Left hindlimb (tissue), 1 donor: ENCODE measurements around the gene CTDP1.
"Not testable (repeated sequence)": the region's sequence is repeated elsewhere in the genome, so short reads cannot be mapped to it uniquely, and the experiment has no call there.

Experiments used
- DNase-seq: peaks from one replicate; pipeline ENCODE4 v3.0.0-alpha.2; 2018

The CTDP1 gene

DNA sequence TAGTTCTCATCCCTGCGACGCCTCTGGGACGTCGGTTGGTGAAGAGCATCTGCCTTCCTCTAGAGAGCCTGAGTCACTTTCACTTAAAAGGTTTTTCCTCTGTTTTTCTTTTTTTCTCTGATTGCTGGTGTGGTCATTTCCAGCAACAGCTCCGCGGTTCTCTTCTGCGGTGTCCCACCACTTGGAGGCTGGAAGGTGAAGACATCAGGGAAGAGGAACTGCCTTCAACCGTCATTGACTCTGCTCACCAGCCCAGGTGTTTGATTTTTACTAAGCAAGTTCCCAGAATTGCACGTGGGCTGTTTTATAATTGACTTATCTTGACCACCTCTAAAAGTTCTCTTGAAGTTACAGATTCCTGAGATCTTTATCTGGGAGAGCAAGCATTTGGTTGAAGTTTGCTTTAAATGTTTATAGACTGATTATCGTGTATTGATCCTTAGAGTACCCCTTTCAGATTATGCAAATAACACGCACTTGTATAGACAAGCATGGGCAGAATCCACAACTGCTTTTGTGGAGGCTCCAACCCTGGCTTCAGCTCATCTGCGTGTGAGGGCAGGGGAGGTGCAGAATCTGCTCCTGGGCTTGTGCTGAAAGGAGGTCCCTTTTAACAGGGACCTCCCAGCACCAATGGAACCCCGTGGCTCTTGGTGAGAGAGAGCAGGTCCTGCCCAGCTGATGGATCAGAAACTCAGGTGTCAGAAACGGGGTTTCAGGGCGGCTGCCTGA lies 3.5 kb downstream of the CTDP1 start:
- DNase-seq, result no peak

DNA sequence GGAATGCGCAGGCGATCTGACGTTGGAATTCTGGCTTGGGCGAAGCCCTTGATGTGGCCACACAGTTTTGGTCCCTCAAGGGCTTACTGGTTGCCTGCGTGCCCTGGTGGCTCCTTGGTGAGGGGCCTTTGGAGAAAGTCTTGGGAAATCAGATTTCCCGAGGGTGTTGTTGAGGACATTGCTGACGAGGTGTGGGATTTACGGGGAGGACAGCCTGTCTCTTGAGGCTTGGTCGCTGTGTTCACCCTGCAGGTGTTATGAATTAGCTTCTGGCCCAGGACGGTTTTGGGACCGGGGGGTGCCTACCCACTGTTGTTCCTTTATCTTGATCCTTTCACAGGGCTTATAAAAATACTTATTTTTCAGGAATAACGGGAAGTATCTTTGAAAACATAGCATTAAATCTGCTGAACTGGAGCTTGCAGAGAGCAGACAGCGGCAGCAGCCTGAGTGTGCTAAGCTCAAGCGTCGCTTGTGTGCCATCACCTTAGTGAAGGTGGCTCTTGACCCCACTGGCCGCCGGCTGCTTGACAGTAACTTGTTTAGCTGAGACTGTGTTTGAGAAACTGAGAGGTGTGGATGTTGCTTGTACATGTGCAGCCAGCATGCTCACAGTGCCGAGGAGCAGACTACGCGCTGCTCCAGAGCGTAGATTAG lies 4.2 kb downstream of the CTDP1 start:
- DNase-seq, result no peak

DNA sequence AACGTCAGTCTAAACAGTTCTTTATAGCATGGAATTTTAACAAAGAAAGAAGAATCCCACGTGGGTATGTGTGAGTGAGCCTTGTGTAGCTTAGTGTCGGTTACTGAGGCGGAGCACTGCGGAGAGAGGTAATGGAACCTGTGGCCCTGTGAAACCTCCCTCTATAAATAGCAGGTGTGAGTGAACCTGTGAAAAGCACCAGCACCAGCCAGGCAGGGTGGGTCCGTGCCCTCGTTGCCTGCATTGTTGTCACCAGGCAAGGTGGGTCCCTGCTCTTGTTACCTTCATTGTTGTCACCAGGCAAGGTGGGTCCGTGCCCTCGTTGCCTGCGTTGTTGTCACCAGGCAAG lies 4.7 kb downstream of the CTDP1 start:
- DNase-seq, result no peak

DNA sequence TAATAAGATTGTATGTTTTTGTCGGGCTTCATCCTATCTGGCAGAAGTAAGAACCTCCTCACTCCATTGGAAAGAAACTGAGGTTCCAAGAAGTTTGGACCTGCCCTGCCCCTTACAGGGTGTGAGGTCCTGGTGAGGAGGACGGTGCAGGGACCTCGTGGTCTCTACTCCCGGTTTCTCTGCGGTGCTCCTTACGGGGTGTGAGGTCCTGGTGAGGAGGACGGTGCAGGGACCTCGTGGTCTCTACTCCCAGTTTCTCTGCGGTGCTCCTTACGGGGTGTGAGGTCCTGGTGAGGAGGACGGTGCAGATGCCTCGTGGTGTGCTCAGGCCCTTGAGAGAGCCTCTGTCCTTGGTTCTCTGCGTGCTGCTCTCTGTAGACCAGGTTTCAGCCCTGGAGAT lies 5.2 kb downstream of the CTDP1 start:
- no peak for DNase-seq

DNA sequence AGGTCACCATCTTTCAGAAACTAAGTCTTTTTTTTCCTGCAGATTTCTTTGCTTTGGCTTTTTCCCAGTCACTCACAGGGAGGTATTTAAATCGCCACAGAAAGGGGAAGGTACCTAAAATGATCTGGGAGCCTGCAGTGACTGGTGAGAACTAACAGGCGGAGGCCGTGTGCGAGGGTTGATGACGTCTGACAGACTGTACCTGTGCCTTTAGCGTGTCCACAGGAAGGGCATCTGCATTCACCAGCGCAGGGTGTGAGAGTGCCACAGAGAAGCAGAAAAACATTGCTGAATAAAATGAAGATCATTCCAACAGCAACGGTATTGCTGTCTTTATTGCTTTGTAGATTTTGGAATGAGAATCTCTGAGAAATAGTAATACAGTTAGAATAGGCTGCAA lies 5.7 kb downstream of the CTDP1 start:
- DNase-seq, result no peak

DNA sequence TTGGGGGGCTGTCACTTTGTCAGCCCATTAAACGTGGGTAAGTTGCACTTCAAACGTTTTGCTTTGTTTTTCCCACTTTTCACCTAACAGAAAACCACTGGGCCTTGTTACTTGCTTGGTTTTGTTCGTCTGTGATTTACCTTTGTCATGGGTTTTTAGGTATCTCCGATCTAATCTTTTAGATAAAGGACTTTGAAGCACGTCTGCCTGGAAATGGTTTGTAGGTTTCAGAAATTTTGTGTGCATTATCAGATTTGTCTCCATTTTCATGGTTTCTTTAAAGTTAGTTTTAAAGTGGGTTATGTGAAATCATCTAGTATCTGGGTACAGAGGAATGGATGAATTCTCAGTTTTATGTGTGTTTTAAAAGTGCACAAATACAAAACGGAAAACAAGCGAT lies 6.4 kb downstream of the CTDP1 start:
- no peak for DNase-seq

DNA sequence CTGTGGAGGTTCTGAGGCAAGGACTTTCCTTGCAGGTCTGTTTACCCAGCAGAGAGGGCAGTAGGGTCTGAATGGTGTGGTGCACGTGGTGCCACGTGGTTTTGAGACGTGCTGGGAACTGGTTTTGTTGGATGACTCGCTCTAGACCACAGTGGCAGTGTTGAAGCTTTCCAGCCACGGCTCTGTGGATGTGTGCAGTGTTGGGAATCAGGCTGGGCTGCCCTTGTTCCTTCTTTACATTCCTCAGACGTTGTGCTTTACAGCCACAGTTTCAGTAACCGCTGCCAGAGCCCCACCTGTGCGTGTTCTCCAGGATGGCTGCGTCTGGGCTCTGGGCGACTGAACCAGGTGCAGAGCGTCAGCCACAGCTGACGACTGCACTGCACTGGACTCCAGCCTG lies 8.2 kb downstream of the CTDP1 start:
- no peak for DNase-seq

DNA sequence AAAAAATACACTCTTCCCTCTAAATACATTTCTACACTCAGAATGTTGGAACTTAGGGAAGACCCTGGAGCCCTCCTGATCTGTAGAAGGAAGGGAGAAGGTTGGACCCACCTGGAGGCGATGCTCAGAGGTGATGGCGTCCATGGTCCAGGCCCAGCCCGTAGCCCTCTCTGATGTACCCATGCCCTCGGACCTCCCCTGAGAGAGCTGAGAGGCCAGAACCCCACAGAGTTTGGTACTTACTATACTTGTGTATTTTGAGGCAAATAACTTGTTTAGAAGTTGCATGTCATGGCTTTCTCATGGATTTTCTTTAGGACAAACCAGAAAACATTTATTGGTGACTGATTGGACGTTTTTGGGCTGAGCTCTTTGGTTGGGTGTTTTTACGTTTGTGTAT lies 10.5 kb downstream of the CTDP1 start:
- DNase-seq, result no peak

DNA sequence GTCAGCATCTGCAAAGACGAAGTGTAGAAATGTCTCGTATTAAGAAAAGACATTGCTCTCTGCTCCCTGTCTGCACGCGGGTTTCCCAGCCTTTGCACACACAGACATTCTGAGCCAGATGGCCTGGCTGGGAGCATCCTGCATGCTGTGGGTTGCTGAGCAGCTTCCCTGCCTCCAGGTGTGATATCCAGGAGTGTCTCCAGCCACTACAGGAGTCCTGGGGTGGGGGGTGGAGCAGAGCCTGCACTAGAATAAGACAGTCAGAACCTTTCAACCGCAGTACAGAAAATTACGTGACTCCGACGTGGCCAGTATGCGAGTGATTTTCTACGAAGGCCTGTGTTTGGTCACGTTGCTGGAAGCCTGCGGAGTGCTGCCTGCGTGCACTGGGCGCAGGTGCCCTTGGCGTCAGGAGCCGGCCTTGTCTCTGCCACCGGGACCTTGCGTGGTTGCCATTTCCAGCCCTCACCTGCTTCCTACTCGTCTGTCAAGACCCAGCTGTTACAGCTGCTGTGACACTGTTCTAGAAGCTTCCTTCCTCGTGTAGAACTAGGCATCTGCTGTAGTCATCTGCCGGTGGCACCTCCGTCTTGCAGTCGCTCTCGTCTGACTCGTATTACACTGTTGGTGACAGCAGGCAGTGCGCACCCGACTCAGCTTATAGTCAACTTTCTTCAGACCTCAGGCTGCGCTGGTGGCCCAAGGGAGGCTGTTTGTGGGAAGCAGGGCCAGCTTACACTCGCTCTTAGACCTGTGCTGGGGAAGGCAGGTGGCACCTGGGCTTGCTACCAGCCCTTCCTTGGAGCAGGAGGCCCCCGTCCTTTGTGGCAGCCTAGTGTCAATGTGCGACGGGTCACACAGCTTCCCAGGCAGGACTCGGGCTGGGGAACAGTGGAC lies 11.2 kb downstream of the CTDP1 start:
- no peak for DNase-seq

DNA sequence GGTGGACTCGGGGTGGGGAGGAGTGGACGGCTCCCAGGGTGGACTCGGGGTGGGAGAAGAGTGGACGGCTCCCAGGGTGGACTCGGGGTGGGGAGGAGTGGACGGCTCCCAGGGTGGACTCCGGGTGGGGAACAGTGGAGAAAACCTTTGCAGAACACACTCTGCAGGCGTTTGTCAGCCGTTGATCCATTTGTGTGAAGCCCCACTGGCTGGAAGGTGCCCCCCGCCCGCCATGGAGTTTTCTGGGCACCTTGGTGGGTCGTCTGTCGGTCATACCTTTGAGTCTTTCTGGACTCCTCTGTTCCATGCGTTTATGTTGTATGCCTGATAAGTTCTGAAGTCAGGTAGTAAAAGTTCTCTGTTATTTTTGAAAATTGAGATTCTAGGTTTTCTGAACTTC lies 12.5 kb downstream of the CTDP1 start:
- no peak for DNase-seq

DNA sequence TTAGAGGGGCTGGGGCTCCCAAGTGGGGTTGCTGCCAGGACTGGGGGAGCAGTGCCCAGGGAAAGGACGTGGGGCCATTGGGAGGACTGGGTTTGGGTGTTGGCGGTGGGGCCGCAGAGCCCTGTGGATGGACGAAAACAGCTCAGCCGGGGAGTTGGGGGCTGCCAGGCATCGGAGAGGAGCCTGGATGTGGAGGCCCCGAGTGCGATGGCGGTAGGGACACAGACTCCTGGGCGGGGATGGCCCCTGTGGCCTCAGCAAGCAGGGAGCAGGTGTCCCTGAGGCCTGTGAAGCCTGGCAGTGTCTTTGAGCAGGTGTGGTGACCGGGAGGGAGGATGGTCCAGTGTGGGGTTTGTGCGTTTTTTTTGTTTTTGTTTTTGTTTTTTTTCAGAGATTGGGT lies 13.3 kb downstream of the CTDP1 start:
- no peak for DNase-seq

DNA sequence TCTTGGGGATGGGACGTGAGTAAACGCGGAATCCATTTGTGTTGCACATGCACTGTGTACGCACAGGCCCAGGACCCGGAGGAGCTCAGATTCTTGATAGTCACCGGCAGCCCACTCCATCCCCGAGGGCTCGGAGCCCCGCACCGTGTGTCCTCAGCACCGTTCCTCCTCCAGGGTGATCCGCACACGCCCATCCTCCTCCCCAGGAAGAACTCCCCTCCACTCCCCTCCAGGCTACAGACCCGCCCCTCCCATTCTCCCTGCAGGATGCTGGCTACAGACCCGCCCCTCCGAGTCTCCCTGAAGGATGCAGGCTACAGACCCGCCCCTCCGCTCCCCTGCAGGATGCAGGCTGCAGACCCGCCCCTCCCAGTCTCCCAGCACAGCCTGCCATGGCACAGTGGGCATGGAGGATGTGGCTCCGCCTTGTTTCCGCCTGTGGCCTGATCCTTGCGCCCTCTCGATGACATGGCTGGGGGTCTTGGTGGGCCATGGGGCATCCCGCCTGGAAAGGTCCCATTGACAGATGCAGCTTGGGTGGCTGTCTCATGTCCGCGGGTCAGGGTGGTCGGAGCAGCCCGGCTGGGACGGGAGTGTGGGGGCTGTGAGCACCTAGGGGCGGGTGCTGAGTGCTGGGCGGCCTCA lies 14.1 kb downstream of the CTDP1 start:
- DNase-seq, result no peak

DNA sequence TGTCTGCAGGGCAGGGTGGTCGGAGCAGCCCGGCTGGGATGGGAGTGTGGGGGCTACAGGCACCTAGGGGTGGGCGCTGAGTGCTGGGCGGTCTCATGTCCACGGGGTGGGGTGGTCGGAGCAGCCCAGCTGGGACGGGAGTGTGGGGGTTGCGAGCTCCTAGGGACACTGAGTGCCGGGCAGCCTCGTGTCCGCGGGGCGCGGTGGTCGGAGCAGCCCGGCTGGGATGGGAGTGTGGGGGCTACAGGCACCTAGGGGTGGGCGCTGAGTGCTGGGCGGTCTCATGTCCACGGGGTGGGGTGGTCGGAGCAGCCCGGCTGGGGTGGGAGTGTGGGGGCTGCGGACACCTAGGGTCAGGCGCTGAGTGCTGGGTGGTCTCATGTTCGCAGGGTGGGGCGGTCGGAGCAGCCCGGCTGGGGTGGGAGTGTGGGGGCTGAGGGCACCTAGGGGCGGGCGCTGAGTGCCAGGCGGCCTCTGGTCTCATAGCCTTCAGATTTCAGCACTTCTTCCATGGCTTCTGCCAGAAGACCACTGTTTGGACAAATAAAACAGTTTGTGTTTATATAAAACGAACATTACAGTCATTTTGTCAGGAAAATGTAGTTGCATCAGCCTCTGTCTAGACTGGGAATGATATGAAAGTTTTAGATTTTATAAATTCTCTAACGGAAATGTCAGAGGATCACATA lies 14.7 kb downstream of the CTDP1 start:
- not testable (repeated sequence) for DNase-seq

DNA sequence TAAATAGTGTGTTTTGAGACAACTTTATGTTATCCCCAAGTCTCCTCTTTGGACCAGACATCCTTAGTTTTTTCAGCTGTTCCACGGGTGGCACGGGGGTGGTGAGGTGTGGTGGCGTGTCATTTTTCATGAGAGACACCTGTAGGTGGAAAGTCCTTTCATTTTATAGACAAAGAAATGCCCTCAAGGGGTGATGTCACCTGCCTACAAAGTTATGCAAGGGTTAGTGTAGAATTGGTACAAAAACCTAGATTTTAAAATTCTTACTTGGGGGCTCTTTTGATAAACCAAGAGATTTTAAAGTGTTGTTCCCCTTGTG lies 15.3 kb downstream of the CTDP1 start:
- no peak for DNase-seq

DNA sequence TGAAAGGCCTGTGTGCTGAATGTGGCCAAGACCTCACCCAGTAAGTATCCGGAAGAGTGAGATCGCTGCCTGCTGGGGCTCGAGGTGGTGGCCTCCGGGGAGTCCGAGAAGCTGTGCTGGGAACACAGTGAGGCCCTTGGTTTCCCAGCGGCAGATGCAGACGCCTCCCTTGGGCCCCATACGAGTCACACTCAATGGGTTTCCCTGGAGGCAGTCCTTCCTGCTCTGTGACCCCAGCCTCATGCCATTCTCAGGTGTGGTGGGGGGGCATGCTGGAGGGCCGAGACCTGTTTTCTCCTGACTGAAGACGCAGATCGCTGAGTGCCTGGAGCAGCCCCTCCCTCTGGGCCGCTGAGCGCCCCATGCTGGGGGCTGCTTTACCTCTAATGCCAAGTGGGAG lies 15.7 kb downstream of the CTDP1 start:
- DNase-seq, result no peak

DNA sequence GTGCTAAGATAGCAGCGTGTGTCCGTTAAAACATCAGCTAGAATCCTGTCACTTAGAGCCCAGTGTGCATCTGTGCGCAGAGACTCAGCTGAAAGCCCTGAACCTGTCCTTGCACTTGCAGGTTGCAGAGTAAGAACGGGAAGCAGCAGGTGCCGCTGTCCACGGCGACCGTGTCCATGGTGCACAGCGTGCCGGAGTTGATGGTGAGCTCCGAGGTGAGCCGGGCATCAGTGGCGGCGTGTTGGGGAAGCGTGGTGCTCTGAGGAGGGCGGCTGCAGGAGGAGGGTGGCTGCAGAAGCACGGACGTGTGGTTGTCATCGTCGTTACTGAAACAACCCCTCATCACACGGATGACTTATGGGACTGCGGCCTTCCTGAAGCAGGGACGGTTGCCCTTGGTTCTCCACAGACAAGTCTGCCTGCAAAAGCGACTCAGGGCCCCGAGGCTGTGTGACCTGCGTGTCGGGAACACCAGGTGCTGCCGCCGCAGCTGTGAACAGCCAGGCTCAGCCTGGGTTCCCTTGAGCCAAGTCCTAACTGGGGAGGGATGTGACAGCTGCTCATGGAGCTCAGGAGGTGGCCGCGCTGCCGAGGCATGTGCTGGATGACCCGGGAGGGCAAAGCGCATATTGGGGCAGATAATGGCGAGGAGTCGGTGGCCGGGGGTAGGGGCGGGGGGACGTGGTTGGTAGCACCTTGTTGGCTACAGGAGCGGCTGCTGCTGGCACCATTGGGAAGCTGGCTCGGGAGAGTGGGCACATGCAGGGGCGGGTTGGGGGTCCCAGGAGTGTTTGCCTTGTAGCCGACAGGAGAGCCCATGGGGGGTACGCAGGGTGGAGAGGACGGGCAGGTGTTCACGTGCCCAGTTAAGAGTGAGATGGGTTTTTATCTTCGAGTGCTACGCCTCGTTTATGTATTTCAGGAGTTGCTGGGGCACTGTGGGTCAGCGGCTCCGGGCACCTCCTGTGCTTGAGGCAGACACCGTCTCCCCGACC lies 16.6 kb downstream of the CTDP1 start:
- no peak for DNase-seq

DNA sequence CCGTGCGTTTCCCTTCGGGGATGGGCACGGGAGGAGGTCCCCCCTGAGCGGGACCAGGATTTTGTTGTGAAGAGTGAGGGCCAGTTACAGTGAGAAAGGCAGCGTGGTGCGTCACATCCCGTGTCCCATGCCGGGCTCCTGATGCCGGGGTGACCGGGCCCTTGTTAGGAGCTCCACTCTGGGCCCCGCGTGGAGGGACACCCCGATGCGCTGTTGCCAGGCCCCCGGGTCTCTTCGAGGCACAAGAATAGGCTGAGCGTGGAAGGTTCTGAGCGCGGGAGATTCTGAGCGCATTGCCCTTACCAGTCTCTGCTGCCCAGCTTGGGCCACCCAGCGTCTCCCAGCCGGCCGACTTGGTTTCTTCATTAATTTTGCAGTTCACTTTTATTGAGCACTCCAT lies 17.6 kb downstream of the CTDP1 start:
- DNase-seq, result no peak

DNA sequence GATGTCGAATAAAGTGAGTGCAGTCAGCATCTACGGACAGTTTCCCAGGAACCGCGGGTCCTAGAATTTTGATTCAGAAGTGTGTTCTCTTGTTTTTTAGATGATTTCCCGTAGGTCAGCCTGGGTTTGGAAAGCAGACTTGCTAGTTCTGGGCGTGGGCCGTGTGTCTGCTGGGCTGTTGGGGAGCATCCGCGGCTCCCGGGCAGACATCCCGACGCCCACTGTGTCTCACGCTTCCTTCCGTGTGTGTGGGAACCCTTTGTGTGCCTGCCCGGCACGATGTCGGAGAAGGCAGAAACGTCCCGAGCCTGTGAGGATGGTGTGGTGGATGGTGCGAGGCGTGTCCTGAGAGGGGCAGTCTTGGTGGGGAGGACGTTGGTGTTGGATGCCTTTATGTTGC lies 18.4 kb downstream of the CTDP1 start:
- DNase-seq, result no peak

DNA sequence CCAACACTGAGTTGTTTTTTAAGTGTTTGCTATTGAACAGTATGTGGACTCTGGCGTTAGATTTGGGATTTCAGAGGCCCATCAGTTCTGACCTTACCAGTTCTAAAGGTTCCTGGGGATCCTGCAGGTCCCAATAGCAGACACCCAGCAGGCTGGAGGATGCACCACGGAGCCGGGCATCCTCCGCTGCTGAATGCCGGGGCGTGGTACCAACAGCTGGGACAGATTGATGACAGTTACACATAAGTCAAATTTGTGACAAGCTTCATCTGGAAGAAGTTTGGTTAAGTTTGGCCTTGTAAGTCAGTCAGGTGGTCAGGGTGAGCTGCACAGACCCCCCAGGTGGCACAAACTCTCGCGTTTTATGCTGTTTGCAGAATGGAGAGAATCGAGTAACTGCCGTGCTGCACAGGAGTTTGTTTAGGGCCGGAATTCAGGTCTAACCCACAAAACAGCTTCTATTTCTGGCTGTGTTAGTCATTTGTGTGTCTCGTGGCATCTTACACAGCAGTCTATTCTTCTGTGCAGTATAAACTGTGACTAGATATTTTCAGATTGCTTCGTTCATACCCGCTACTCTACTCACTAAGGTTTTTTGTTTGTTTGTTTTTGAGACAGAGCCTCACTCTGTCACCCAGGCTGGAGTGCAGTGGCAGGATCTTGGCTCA lies 19.2 kb downstream of the CTDP1 start:
- DNase-seq, result no peak

DNA sequence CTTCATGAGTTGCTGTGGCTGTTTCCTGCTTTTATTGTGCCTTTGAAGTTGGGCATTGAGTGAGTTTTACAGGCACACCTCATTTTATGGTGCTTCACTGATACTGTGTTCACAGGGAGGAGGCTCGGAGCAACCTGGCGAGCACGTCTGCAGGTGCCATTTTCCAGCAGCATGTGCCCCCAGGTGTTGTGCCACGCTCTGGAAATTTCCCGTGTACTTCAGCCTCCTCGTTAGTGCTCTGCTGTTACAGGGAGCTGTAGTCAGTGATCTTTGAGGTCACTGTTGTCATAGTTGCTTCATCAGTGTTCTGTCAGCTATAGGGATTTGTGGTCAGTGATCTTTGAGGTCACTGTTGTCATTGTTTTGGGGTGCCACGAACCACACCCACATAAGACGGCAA lies 20.1 kb downstream of the CTDP1 start:
- no peak for DNase-seq

DNA sequence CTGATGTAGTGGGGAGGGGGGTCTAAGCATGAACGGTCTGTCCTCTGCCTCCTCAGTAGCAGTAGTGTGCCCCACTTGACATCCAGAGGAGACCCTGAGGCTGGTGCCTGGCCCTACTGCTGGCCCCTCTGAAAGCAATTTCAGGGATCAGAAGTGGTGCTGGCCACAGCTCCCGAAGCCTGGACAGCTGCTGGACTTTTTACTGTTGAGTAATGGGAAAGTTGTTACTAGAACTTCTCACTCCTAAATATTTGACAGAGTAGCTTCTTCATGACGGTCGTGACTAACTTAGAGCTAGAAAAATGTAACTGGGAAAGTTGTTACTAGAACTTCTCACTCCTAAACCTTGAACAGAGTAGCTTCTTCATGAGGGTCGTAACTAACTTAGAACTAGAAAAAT lies 23.3 kb downstream of the CTDP1 start:
- no peak for DNase-seq
